CD4-positive, alpha-beta T cell treated with Interleukin-17A for 1 hour (primary cell): Measurements from ENCODE around the gene SSBP4.
A peak's percentile ranks its signal among the peaks of the same experiment; 100 is the strongest.

Source experiments
- DNase-seq: peaks from one replicate; pipeline ENCODE4 v3.0.0-alpha.2; 2020

The SSBP4 gene

GRCh38 chr19:18473003-18473705 lies 54.0 kb downstream of the SSBP4 start:
- no peak for DNase-seq

GRCh38 chr19:18473706-18474087 lies 54.5 kb downstream of the SSBP4 start:
- no peak for DNase-seq

DNA sequence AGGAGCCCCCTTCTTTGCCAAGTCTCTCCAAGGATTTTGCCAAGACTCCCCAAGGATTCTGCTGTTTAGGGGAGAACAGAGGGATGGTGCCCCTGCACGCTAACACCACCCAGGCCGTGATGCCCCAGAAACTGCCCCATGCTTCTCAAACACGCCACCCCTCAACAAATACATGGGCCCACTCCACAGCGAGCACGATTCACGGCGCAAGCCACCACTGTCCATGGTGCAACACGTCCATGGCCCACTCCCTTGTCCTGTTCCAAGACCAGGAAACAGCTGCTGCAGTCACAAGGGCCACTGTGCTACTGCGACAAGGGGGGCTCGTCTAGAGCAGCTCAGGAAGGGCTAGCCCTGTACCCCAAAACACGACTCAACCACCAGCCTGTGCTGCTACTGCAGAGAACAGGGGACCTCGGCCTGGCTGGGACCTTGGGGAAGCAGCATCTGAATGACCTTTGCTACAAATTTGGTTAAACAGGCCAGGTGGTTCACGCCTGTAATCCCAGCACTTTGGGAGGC lies 55.2 kb downstream of the SSBP4 start:
- no peak for DNase-seq

DNA sequence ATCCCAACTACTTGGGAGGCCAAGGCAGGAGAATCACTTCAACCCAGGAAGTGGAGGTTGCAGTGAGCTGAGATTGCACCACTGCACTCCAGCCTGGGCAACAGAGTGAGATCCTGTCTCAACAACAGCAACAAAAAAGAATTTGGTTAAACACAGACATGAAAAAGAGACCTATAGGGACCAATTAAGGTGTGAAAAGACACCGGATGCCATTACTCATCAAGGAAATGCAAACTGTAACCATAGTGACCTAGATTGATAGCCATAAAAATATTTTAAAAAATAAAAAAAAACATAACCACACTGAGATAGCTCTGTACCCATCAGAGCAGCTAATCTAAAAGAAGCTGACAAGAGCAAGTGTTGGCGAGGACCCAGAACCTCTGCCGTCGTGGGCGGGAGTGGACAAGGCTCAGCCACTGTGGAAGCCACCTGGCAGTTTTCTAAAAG lies 55.8 kb downstream of the SSBP4 start:
- peak; percentile 86 for DNase-seq

DNA sequence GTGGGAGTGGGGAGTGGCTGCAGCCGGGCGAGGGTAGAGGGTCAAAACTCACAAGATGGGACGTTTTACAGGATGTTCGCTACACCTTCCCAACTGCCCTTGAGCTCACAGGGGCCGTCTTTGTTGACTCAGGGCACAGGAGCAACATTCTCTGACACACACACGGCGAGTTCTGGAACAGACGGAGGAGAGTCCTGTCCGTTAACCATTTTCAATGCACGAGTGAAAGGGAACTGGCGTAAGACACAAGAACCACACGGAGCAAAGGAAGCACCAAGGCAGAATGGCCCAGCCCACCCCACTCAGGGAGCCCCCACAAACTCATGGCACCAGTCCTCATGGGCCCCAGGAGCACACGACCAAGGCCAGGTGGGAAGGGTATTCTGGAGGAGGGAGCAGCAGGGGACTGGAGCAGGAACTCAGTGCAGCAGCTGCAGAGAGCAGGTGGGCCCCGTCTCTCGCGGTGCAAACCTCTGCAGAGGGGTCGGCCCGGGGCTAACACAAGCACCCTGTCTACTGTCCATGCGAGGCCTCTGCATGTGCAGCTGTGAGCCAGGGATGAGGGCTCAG lies 56.6 kb downstream of the SSBP4 start:
- DNase-seq: no peak

DNA sequence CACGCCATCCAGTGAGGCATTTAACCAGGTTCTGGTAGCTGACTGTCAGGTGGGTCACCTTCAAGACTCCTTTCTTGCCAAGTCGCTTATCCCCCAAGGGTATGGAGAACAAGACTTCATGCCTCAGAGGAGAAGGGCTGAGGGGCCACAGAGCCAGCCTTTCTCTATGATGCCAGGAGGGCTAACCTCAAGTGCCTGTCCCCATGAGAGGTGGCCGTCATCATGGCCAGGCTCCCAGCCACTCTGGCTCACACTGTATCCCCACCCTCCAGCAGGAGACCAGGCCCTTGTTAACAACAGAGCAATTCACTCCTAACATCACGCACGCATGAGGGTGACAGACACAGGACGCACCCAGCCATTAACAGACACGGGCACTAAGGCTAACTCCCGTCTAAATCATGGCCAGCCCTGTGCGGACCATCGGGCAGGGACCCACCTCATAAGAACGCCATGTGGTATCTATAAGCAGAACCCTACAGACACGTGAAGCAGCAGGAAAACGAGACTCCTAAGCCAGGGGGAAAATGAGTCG lies 57.4 kb downstream of the SSBP4 start:
- no peak for DNase-seq

- peak; percentile 39 for DNase-seq
These were observed 58.0 kb downstream of the SSBP4 start for GRCh38 chr19:18477042-18477779.

- DNase-seq: no peak
These were observed 58.8 kb downstream of the SSBP4 start for GRCh38 chr19:18477974-18478373.

GRCh38 chr19:18478545-18479311 lies 59.5 kb downstream of the SSBP4 start:
- peak; percentile 70 for DNase-seq

GRCh38 chr19:18480006-18480691 lies 61.0 kb downstream of the SSBP4 start:
- DNase-seq: no peak

GRCh38 chr19:18481505-18482222 lies 62.5 kb downstream of the SSBP4 start:
- no peak for DNase-seq

GRCh38 chr19:18483119-18483890 lies 64.1 kb downstream of the SSBP4 start:
- DNase-seq: no peak
